Pancreas (tissue), 10 donors: ENCODE data around the gene SRP9. TPM values are rescaled to one million over a fixed set of nuclear protein-coding genes. Genes with fewer than 3 reads are reported as not detected.
A peak's percentile ranks its signal among the peaks of the same experiment; 100 is the strongest.

Source experiments
- ATAC-seq, 4 donors: fragments of 200-7000 bp; cut with Tn5 transposase; one replicate each; pipeline versions ENCODE4 v1.8.0 to v1.9.1; 2020; ENCODE audit warnings: mild to moderate bottlenecking in 4 of 4, moderate library complexity in 4 of 4
- DNase-seq, 6 donors: peaks; one replicate each; pipeline ENCODE4 v3.0.0-alpha.2; 2020
- FAIRE-seq: peaks from 2 replicates; lab custom pipeline; 2012; peaks lifted over from hg19 to GRCh38; lab: Jason Lieb, UNC
- H3K27ac ChIP-seq, 4 donors: fragments of 200-600 bp; sonication (generic); 1 replicate in 3 of 4; 2 replicates in 1 of 4; pipeline versions ENCODE4 v1.5.0 to v1.8.0; 2020
- H3K27me3 ChIP-seq, 4 donors: fragments of 200-600 bp; one replicate each; pipeline ENCODE4 v1.8.0; 2021
- H3K36me3 ChIP-seq, 3 donors: fragments of 200-600 bp; sonication (generic) in 1 of 3; one replicate each; pipeline versions ENCODE4 v1.5.0 to v1.8.0; 2020 to 2021
- H3K4me1 ChIP-seq, 3 donors: fragments of 200-600 bp; one replicate each; pipeline ENCODE4 v1.8.0; 2021
- H3K4me3 ChIP-seq, 4 donors: fragments of 200-600 bp; sonication (generic) in 2 of 4; one replicate each; pipeline versions ENCODE4 v1.5.0 to v1.8.0; 2020 to 2021
- H3K9me3 ChIP-seq, 4 donors: fragments of 200-600 bp; one replicate each; pipeline ENCODE4 v1.8.0; 2021
- CTCF ChIP-seq, 4 donors: fragments of 200-600 bp; sonication (generic) in 3 of 4; IDR thresholded peaks; one replicate each; pipeline versions ENCODE4 v1.5.0 to v1.8.0; 2021; ENCODE audit warnings: antibody characterized with exemption in 4 of 4
- WGBS, 2 donors: extraction: QIAGEN DNeasy Blood & Tissue Kit; methylation state at CpG; one replicate each; pipeline ENCODE4 v1.1.7; 2013; 5-methylcytosine and 5-hydroxymethylcytosine counted together
- intact Hi-C, 3 donors: fragments of 100-400 bp; cut with DNase I; formaldehyde crosslinking; loops; one replicate each; pipeline versions ENCODE4 v1.11.1 to v1.14.2; 2022
- polyA plus RNA-seq, 2 donors: library from polyadenylated mRNA; stranded (reverse); fragments of 200-250 nt; gene quantifications; one replicate each; pipeline ENCODE4 v1.2.3, GENCODE V29; 2013
- total RNA-seq, 6 donors: library from RNA; stranded (reverse); fragmentation: NEBNext Ultra II Directional in 4 of 6; extraction: Animal tissue kit (Norgen Biotek cat#: 25700) in 4 of 6; gene quantifications; one replicate each; pipeline versions ENCODE4 v1.2.1 to v1.2.4, GENCODE V29; 2021 to 2023
- donor health status: healthy with polysubstance abuse.
- donor health status: DM: no; HTN: no; CAD: no; lungs with moderate emphysema.
- donor health status: DM: no; HTN: no; CAD: no.
- donor health status: control.
- donor health status: control.
- donor health status: Bipolar disorder and iron deficiency.
- donor health status: DM: yes; HTN: yes; CAD: no.
- donor health status: DM: no; HTN: no; CAD: no.
- donor health status: DM: no; HTN: no; CAD: no.
- donor health status: DM: yes; HTN: yes; CAD: no.

Gene SRP9
- total and polyA plus RNA-seq, 8 donors: 63.0 to 145 (median 89.5) TPM

GRCh38 chr1:225762002-225762441 lies 15.6 kb upstream of the SRP9 start:
- 89 to 95% methylated on average over 5 of the region's 5 CpGs for WGBS, 2 donors
- H3K4me3 ChIP-seq: no peak overlapping the region
- no peak for TF ChIP-seq CTCF (IDR thresholded peaks at IDR 0.05)
- H3K36me3 ChIP-seq: no peaks in the 10 kb centered on the region
- peaks cover 14 to 19% (median 16%) of the 10 kb centered on the region in 3 donors for H3K4me1 ChIP-seq
- intact Hi-C loops: no loop called here
- H3K9me3 ChIP-seq: no peaks in the 10 kb centered on the region
- DNase-seq (no peak), FAIRE-seq (no peak), ATAC-seq (no peak)
- H3K27me3 ChIP-seq: no peaks in the 10 kb centered on the region
- peak overlapping the region in 2 of 4 donors; percentile 10 to 32 for H3K27ac ChIP-seq

- Histone ChIP-seq H3K4me3 (no peak overlapping the region), H3K4me1 (peaks cover 19 to 23% (median 20%) of the 10 kb centered on the region in 3 donors), H3K9me3 (no peaks in the 10 kb centered on the region), H3K27ac (peak overlapping the region in 2 of 4 donors; percentile 10 to 32), H3K27me3 (no peaks in the 10 kb centered on the region), H3K36me3 (no peaks in the 10 kb centered on the region)
- WGBS, 2 donors: 76 to 82% methylated on average over 5 of the region's 5 CpGs
- FAIRE-seq: no peak
- TF ChIP-seq CTCF (IDR thresholded peaks at IDR 0.05): no peak
- no peak for DNase-seq
- ATAC-seq: peak in 2 of 4 donors; percentile 4 to 25
- intact Hi-C loops: no loop called here
These were observed 15.2 kb upstream of the SRP9 start for GRCh38 chr1:225762444-225762843.

GRCh38 chr1:225763716-225764548 lies 13.7 kb upstream of the SRP9 start:
- DNase-seq: peak in 2 of 6 donors; percentile 49 to 55
- TF ChIP-seq CTCF (IDR thresholded peaks at IDR 0.05): no peak
- Histone ChIP-seq H3K27me3 (no peaks in the 10 kb centered on the region), H3K9me3 (no peaks in the 10 kb centered on the region), H3K4me3 (no peak overlapping the region), H3K4me1 (peaks cover 31 to 38% (median 31%) of the 10 kb centered on the region in 3 donors), H3K36me3 (no peaks in the 10 kb centered on the region), H3K27ac (peak overlapping the region in 3 of 4 donors; percentile 9 to 52 (median 35))
- intact Hi-C loops: no loop called here
- no peak for FAIRE-seq
- ATAC-seq: peak; percentile 38 to 73 (median 59)
- WGBS, 2 donors: 24 to 25% methylated on average over 9 of the region's 9 CpGs

GRCh38 chr1:225765982-225766674 lies 11.5 kb upstream of the SRP9 start:
- no peak overlapping the region for H3K27ac ChIP-seq
- intact Hi-C loops: no loop called here
- H3K4me3 ChIP-seq: no peak overlapping the region
- WGBS, 2 donors: 91 to 99% methylated on average over 6 of the region's 6 CpGs
- no peaks in the 10 kb centered on the region for H3K36me3 ChIP-seq
- no peaks in the 10 kb centered on the region for H3K27me3 ChIP-seq
- DNase-seq (peak in 1 of 6 donors; percentile 13), FAIRE-seq (no peak), ATAC-seq (no peak)
- no peak for TF ChIP-seq CTCF (IDR thresholded peaks at IDR 0.05)
- H3K9me3 ChIP-seq: no peaks in the 10 kb centered on the region
- H3K4me1 ChIP-seq: peaks cover 31 to 43% (median 33%) of the 10 kb centered on the region in 3 donors
